Lower leg skin (tissue), 4 donors: ENCODE data around the gene DMD. TPM values are rescaled to one million over a fixed set of nuclear protein-coding genes. Genes with fewer than 3 reads are reported as not detected.

ENCODE experiments used
- DNase-seq, 2 donors: peaks; one replicate each; pipeline ENCODE4 v3.0.0-alpha.2; 2019; ENCODE audit warnings: low spot score in 2 of 2
- H3K4me3 ChIP-seq: fragments of 200-600 bp; sonication (generic); 2 replicates; pipeline ENCODE4 v1.5.1; 2017; ENCODE audit warnings: mild to moderate bottlenecking, low read depth; ENCODE audit not compliant: poor library complexity, severe bottlenecking
- POLR2A ChIP-seq, 2 donors: fragments of 450-650 bp; IDR thresholded peaks; one replicate each; pipeline ENCODE4 v1.6.1; 2016 to 2017; ENCODE audit warnings: antibody characterized with exemption in 2 of 2, mild to moderate bottlenecking in 1 of 2, moderate library complexity in 1 of 2
- WGBS, 2 donors: methylation state at CpG; one replicate each; pipeline ENCODE4 v1.1.5; 2018; 5-methylcytosine and 5-hydroxymethylcytosine counted together
- intact Hi-C: fragments of 100-400 bp; cut with DNase I; formaldehyde crosslinking; loops from one replicate; pipeline ENCODE4 v1.15.0; 2023; ENCODE audit warnings: low total_unique reads
- total RNA-seq, 4 donors: library from RNA; depleted of rRNA; stranded (reverse); fragments of >200 nt; gene quantifications; one replicate each; pipeline ENCODE4 v1.1.0, GENCODE V29; 2016
- TF ChIP-seq, protein P1 (sequence below), 3 donors: fragments of 450-650 bp; IDR thresholded peaks; one replicate each; pipeline ENCODE4 v1.5.1; 2016; ENCODE audit warnings: antibody characterized with exemption in 3 of 3, mild to moderate bottlenecking in 3 of 3, moderate library complexity in 2 of 3

DMD gene
- total RNA-seq, 4 donors from 2014 or later, result 23.0 to 27.5 (median 26.7) TPM

DNA sequence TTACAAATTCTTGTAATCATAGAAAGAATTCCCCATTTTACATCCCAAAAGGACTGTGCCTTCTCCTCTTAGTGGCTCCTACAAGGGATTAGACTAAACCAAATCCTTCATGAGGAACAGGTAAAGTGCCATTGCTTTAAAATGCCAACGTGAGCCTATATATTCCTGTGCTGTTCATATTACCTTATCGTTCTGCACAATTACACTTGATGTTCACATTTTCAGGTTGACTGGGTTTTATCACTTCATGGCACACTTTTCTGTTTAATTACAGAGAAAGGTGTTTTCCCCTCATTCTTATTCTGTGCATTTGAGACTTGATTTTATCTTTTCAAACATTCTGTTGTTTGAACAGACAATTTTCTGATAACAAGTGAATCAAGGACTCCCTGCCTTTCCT, 1493.9 kb downstream of the DMD start:
- intact Hi-C loops, result no loop called here
- no peak overlapping the region for H3K4me3 ChIP-seq
- no peak for DNase-seq
- TF ChIP-seq POLR2A (IDR thresholded peaks at IDR 0.05), result no peak
- WGBS, 2 donors, result 69 to 93% methylated on average over 2 of the region's 2 CpGs

DNA sequence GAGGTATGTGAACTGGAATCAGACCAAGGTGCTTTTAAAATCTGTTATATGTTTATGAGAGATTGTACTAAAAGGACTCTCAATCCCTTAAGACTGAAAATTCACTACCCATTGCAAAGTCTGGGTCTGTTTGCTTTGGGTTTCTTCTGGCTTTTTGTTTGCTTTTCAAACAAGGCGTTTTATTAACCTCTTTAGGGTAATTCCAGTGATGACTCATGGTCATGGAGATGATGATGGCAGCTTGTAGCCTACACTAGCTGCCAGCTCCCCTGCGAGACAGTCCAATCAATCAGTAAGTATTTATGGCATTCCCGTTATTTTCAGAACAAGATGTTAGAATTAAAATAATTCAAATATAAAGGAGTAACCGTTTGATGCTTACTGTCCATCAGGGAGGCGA, 1495.7 kb downstream of the DMD start:
- TF ChIP-seq, protein P1, sequence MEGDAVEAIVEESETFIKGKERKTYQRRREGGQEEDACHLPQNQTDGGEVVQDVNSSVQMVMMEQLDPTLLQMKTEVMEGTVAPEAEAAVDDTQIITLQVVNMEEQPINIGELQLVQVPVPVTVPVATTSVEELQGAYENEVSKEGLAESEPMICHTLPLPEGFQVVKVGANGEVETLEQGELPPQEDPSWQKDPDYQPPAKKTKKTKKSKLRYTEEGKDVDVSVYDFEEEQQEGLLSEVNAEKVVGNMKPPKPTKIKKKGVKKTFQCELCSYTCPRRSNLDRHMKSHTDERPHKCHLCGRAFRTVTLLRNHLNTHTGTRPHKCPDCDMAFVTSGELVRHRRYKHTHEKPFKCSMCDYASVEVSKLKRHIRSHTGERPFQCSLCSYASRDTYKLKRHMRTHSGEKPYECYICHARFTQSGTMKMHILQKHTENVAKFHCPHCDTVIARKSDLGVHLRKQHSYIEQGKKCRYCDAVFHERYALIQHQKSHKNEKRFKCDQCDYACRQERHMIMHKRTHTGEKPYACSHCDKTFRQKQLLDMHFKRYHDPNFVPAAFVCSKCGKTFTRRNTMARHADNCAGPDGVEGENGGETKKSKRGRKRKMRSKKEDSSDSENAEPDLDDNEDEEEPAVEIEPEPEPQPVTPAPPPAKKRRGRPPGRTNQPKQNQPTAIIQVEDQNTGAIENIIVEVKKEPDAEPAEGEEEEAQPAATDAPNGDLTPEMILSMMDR (IDR thresholded peaks at IDR 0.05), result no peak
- TF ChIP-seq POLR2A (IDR thresholded peaks at IDR 0.05), result no peak
- 78 to 89% methylated on average over 5 of the region's 5 CpGs for WGBS, 2 donors
- intact Hi-C loops, result no loop called here
- H3K4me3 ChIP-seq, result no peak overlapping the region
- DNase-seq, result no peak

DNA sequence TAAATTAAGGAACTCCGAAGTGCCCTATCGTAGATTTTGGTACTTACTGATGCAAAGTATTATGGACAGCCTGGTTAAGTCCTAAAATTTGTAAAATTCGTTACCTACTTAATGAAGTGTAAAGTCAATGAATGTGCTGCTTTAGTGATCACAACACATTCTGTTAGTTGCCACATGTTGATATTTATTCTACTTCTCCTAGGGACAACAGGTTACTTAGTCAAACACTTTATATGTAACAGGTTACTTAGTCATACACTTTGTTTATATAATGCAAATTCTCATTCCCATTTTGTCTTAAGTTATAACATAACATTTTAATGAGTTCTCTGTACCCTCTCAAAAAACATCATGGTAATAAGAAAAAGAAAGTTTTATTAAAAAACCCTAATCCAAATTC, 1496.6 kb downstream of the DMD start:
- intact Hi-C loops, result no loop called here
- no peak for DNase-seq
- TF ChIP-seq, protein P1 (IDR thresholded peaks at IDR 0.05), result no peak
- no peak for TF ChIP-seq POLR2A (IDR thresholded peaks at IDR 0.05)
- 78 to 93% methylated on average over 3 of the region's 3 CpGs for WGBS, 2 donors
- H3K4me3 ChIP-seq, result no peak overlapping the region

DNA sequence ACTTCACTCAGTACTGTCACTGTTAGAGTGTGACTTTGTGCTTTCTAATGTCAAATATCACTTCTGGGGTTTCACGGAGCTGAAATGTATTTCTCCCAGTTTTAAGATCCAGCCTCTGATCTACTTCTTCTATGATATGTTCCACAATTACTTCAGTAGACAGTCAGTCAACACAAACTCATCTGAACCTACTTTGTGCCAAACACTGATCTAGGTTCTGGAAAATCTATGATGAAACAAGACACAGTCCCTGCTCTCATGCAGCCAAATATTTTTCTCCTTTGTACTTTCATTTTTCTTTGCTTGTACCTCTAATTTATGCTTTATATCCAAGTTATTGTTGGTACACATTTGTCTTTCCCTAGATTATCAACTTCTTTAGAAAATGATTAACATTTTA, 1498.2 kb downstream of the DMD start:
- intact Hi-C loops, result no loop called here
- TF ChIP-seq, protein P1 (IDR thresholded peaks at IDR 0.05), result no peak
- TF ChIP-seq POLR2A (IDR thresholded peaks at IDR 0.05), result no peak
- 92 to 100% methylated on average over 1 of the region's 1 CpG for WGBS, 2 donors

DNA sequence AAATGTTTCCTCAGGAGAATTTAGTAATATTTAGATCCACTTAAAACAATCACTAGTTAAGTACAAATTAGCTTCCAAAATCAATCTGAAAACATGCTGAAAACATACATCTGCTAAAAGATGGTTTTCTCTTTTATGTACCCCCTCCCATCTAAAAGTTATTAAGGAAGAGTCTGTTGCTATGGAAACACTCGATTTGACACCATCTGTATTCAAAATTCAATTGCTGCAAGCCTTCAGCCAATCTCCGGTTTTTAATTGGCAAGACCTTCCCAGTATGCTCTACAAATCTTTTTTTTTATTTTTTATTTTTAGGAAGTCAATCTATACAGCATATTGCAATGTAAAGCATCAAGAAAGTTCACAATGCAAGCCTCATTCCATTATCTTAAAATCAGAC, 1500.2 kb downstream of the DMD start:
- 29 to 41% methylated on average over 2 of the region's 2 CpGs for WGBS, 2 donors
- TF ChIP-seq POLR2A (IDR thresholded peaks at IDR 0.05), result no peak
- TF ChIP-seq, protein P1 (IDR thresholded peaks at IDR 0.05), result no peak

More for the DNA sequence above, 1498.2 kb downstream of the DMD start:
- H3K4me3 ChIP-seq, result no peak overlapping the region
- no peak for DNase-seq

DNA sequence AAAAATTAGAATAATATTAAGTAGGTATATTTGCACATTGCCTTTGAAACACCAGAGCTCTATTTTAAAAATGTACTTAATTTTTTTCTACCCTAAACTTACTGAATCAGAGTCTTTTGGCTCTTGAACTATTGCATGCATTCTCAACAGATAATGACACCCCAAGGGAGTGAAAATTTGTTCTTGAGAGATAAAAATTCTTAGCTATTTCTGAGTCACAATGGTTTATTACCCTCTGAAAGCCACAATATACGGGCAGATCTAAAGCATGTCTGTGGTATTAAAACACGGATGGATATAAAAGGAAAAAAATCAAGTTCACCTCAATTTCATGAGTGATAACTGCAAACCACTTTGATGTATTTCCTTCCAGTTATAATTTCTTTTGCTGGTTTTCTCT, 1503.2 kb downstream of the DMD start:
- no peak overlapping the region for H3K4me3 ChIP-seq
- no peak for DNase-seq
- TF ChIP-seq POLR2A (IDR thresholded peaks at IDR 0.05), result no peak
- intact Hi-C loops, result no loop called here
- 20 to 21% methylated on average over 2 of the region's 2 CpGs for WGBS, 2 donors

More for the DNA sequence above, 1500.2 kb downstream of the DMD start:
- intact Hi-C loops, result no loop called here
- no peak overlapping the region for H3K4me3 ChIP-seq
- no peak for DNase-seq

DNA sequence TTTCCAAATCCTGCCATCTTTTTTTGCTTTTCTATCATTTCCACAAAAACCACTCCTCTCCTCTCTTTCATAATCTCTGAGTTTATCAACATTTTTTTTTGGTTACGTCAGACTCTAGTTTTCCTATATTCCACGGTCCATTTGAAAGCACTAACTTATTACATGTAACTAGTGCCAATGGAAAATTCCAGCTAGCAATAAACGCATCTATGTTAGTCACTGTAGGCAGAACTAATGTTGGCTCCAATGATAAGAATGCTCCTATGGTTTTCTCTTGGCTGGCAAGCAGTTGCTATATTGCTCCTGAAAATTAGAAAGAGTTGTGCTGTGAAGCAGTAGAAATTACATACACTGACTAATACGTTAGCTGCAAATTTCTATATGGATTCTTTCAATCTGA, 1504.9 kb downstream of the DMD start:
- WGBS, 2 donors, result 59 to 60% methylated on average over 4 of the region's 4 CpGs
- H3K4me3 ChIP-seq, result no peak overlapping the region
- DNase-seq, result no peak
- intact Hi-C loops, result no loop called here
- no peak for TF ChIP-seq POLR2A (IDR thresholded peaks at IDR 0.05)
- TF ChIP-seq, protein P1 (IDR thresholded peaks at IDR 0.05), result no peak
